Hippocampal formation (tissue), 2 donors: ENCODE results near the gene SPECC1.
A peak's percentile ranks its signal among the peaks of the same experiment; 100 is the strongest.
"Not testable (repeated sequence)": the region's sequence is repeated elsewhere in the genome, so short reads cannot be mapped to it uniquely, and the experiment has no call there.

Experiments
- DNase-seq, 2 donors: peaks; one replicate each; lab custom pipeline; 2025; lab: John Stamatoyannopoulos, UW

SPECC1 gene

DNA sequence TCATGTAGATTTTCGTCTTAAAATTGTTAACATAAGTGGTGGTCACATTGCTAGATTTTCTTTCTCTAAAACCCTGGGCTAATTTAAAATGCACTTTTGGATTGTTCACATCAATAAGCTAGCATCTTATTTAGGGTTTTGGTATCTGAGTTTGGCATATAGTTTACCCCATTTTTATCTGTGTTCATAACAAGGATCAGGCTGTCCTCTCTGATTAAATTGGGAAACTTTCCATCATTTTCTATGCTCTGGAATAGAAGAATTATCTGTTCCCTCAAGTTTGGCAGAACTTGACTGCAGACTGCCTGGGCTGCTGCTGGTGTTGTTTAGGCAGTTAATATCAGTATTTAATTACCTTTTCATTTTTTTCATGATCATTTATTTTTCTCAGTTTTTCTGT lies 1.8 kb downstream of the SPECC1 start:
- DNase-seq, result peak in 1 of 2 donors; percentile 39

DNA sequence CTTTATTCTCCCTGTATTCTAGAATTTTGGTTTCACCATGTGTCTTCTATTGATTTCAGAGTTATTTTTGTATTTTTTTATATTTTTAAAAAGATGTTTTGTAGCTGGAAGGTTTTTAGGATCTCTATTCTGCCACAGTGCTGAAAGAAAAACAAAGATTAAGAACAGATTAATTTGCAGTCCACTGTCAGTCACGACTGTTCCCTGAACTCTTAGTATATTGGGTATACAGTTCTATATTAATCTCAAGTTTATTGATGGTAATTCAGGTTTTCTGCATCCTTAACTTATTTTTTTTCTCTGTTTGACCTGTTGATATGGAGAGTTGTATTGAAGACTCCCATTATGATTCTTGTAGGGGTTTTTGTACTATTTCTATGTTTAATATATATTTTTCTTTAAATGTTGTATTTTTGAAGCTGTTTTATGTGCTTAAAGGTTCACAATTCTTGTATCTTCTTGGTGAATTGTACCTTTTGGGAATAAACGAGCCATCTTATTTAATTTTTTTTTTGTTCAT lies 2.9 kb downstream of the SPECC1 start:
- no peak for DNase-seq

DNA sequence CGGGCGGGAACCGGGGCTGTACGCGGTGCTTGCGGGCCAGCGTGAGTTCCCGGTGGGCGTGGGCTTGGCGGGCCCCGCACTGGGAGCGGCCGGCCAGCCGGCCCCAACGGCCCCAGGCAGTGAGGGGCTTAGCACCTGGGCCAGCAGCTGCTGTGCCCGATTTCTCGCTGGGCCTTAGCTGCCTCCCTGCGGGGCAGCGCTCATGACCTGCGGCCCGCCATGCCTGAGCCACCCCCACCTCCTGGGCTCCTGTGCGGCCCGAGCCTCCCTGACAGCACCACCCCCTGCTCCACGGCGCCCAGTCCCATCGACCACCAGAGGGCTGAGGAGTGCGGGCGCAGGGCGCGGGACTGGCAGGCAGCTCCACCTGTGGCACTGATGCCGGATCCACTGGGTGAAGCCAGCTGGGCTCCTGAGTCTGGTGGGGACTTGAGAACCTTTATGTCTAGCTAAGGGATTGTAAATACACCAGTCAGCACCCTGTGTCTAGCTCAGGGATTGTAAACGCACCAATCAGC lies 7.4 kb downstream of the SPECC1 start:
- not testable (repeated sequence) for DNase-seq

DNA sequence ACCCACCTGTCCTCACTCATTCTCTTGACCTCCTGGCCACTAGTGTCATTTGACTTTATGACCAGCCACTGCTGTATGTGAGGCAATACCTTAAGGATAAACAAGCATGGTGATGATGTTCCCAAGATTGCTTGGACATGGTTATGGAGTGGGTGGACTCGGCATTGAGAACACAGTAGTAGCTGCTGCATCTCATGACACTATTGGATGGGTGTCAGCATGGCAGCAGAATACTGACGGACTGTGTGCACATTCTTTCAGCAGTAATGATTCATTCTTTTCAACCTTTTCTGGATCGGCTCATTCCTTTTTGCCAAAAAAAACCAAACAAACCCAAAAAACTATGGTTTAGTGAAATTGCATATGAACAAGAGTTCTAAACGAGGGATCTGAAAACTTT lies 13.5 kb downstream of the SPECC1 start:
- DNase-seq, result no peak

DNA sequence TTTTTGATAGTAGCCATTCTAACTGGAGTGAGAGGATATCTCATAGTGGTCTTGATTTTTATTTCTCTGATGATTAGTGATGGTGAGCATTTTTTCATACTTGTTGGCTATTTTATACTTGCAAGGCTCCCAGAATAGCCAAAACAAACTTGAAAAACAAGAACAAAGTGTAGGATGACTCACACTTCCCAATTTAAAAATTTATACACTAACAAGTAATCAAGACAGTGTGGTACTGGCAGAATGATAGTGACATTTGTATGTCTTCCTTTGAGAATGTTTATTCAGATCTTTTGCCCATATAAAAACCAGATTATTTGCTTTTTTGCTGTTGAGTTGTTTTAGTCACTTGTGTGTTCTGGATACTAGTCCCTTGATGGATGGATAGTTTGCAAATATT lies 17.8 kb downstream of the SPECC1 start:
- no peak for DNase-seq

DNA sequence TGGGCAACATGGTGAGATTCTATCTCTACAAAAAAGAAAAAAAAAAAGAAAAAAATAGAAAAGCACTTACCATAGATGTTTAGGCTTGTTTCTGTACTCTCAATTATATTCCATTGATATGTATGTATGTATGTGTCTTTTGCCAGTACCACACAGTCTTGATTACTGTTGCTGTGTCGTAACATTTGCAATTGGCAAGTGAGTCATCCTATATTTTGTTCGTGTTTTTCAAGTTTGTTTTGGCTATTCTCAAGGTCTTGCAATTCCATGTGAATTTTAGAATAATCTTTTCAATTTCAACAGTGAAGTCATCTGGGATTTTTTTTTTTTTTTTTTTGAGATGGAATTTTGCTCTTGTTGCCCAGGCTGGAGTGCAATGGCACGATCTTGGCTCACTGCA lies 19.3 kb downstream of the SPECC1 start:
- no peak for DNase-seq

DNA sequence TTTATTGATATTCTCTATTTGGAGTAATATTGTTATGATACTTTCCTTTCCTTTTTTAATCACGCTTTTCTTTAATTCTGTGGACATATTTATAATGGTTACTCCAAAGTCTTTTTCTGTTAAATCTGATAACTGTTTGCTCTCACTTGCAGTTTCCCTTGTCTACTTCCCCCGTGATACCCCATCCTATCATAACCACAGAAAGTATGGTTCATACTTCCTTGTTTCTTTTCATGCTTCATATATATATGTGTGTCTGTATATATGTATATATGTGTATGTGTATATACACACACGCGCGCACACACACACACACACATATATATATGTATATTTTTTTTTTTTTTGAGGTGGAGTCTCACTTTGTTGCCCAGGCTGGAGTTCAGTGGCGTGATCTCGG lies 23.5 kb downstream of the SPECC1 start:
- no peak for DNase-seq

DNA sequence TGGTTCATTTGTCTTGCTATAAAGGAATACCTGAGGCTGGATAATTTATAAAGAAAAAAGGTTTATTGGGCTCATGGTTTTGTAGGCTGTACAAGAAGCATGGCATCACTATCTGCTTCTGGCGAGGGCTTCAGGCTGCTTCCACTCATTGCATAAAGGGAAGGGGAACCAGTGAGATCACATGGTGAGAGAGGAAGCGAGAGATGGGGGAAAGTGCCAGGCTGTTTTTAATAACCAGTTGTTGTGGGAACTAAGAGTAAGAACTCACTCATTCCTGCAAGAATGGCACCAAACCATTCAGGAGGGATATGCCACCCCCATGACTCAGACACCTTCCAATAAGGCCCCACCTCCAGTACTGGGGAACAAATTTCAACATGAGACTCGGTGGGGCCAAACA lies 24.3 kb downstream of the SPECC1 start:
- DNase-seq, result no peak

DNA sequence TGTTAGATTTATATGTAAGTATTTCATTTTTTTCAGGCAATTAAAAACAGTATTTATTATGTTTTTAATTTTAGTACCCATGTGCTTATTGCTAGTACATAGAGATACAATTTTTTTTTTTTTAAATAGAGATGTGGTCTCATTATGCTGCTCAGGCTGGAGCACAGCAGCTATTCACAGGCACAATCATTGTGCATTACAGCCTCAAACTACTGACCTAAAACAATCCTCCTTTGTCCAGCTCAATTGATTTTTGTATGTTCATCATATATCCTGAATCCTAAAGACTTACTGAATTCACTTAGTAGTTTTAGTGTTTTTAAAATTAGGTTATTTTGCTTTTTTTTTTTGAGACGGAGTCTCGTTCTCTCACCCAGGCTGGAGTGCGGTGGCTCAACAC lies 26.3 kb downstream of the SPECC1 start:
- no peak for DNase-seq

DNA sequence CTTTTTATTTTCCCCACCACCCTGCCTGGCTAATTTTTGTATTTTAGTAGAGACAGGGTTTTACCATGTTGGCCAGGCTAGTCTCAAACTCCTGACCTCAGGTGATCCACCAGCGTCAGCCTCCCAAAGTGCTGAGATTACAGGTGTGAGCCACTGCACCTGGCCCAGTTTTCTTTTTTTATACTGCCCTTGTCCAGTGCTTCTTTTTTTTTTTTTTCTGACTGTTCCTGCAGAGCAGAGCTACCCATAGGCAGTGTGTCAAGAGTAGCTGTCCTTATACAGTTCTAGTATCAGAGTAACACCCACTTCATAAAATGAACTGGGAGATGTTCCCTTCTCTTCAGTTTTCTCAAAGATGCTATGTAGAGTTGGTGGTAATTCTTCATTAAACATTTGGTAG lies 28.1 kb downstream of the SPECC1 start:
- DNase-seq, result not testable (repeated sequence)

DNA sequence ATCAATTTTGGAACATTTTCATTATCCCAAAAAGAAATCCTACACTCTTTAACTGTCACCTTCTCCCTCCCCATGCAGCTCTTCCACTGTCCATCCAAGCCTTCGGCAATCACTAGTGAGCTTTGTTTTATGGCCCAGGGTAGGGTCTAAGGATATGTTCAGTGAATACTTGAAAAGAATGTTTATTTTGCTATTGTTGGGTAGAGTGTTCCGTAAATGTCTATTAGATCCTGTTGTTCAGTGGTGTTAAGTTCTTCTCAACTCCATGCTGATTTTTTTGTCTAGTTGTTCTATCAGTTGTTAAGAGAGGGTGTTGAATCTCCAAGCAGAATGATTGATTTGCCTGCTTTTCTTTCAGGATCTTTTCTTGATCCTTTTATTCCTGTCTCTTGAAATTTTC lies 29.9 kb downstream of the SPECC1 start:
- no peak for DNase-seq

DNA sequence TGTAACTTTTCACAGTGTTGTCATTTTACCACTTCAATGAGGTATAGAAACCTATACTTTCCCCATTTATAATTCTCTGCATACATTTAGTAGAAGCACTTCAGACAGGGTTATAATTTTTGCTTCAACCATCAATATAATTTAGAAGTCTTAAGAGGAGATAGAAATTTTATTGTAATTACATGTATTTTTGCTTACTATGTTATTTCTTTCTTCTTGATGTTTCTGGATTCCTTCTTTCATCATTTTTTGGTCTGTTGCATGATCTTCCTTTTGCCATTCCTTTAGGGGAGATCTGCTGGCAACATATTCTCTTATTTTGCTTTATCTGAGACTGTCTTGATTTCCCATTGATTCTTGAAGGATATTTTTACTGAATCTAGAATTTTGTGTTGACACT lies 31.1 kb downstream of the SPECC1 start:
- no peak for DNase-seq

DNA sequence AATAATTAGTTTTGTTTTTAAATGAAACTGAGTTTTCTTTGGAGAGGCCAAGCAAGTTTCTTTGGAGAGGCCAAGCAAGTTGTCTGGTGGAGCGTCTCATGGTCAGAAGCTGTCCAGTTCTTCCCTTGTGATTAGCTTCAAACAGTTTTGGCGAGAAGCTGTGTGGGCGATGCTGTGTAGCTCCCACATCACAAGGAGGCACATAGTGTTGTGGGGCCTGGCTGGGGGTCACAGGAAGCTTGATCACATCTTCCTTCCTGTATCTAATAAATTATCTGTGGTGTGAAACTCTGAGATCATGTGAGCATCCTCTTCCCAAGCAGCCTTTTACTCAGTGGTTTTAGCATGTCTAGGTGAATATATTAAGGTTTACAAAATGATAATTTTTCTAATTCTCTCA lies 33.9 kb downstream of the SPECC1 start:
- DNase-seq, result no peak

DNA sequence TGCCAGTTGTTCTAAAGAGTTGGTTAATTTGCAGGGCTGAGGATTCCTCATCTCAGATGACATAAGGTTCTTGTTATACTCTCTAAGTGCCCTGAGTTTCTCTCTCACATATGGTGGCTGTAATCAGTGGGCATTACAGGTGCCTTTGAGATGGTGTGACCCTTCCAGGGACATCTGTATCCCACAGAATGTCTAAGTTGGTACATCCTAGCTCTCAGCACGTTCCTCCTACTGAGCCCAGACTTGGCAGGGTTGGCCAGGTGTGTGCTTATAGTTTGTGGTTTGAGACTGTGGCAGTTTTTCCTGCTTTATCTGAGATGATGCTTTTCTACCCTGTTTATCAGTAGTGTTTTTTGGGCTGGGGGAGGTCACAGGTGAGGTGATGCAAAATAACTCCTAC lies 36.3 kb downstream of the SPECC1 start:
- no peak for DNase-seq

DNA sequence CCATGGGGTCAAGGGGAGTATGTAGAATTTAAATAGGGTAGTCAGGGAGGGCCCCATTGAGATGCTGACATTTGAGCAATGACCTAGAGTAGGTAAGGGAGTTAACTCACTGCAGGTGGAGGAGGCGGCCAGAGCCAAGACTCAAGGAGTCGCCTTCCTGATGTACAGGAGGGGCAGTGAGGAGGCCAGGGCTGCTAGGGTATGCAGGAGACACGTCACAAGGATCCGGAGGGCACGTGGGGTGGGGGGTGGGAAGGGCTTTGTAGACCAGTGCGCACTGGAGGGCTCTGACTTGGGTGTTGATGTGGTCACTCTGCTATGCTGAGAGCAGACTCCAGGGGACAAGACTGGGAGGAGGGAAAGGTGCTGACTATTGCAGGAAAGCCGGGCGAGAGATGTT lies 37.5 kb downstream of the SPECC1 start:
- DNase-seq, result no peak

DNA sequence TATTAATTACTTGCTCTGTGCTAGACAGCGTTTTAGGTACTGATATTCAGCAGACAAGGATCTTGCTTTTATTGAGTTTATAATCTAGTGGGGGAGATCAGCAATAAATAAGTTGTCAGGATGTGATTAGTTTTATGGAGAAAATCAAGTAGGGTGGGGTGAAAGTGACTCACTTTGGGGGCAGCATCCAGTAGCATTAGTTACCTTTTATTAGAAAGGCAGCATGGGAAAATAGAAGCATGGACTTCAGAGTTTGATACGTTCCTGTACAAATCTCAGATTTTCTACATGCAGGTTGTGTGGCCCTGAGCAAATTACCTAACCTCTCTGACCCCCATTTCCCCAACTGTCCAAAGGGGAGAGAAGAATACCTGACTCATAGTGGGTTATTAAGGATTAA lies 42.5 kb downstream of the SPECC1 start:
- no peak for DNase-seq

DNA sequence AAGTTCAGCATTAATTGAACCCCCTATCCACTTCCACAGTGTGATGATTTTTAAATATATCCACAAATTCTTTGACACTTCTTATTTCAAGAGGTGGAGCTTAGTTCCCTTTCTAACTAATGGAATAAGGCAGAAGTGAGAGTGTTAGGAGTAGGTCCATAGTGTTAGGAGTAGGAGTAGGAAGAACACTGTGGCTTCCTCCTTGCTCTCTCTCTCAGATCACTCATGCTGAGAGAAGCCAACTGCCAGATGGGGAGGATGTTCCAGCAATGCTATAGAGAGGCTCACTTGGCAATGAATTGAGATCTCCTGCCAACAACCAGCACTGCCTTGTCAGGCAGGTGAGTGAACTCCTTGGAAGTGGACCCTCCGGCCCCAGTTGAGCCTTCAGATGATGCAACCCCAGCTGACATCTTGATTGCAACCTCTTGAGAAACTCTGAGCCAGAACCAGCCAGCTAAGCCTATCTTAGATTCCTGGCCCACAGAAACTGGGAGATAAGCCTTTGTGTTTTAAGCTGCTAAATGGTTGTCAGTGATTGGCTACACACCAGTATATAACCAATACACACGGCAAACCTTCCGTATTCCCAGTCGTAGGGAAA lies 44.3 kb downstream of the SPECC1 start:
- peak in 1 of 2 donors; percentile 4 for DNase-seq

DNA sequence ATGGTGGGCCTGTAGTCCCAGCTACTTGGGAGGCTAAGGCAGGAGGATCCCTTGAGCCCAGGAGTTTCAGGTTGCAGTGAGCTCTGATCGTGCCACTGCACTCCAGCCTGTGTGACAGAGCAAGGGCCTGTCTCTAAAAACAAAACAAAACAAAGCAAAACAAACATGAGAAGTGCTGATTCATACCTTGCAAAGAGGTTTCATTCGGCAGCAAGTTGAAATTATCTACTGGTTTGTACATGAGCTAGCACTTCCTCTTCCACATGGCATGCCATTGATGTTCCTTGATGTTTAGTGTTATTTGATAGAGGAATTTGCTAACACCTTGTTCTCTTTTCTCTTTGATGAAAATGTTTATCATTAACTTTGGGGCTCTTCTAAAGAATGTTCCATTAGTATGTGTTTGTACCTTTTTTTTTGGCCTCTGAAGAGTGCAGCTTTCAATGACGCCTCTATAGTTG lies 50.6 kb downstream of the SPECC1 start:
- DNase-seq, result no peak

DNA sequence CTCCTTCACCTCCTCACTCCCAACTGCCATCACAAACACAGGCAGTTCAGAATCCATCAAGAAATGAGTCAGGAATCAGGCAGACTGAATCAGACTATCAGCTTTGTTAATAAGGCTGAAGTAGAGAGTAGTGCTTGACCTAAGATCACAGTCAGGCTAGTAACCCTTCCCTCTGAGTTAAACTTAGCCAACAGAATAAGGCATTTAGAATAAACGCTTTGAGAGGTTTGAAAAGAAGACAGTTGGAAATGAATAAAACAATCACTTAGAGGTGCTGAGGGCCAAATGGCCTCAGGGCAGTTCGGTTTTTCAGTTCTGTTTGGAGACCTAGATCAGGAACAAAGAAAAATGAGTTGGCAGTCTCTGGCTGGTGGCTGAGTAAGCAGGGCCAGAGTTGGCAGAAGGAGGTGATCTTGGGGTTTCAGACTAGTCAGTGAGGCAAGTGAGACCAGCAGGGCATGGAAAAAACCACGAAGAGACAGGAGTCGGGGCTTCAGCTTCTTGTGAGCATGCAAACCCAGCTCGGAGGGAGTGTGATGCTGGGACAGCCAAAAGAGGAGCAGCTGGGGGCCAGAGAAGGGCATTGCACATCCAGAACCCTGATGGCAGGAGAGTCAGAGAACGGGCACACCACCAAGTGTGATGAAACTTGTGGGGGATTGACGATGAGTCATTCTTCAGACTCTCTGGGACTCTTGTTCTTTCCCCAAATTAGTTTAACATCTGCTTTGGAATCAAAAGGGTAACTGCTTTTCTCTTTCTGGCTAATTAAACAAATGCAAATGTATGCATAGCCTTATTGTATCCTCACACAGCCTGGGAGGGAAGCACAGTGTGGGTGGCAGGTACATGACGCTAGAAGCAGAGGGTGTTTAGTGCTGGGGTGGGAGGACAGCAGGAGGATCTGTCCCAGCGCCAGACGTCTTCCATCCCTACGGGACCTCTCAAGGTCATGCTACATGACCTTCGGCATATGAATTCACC lies 54.8 kb downstream of the SPECC1 start:
- DNase-seq, result peak; percentile 56 to 79

DNA sequence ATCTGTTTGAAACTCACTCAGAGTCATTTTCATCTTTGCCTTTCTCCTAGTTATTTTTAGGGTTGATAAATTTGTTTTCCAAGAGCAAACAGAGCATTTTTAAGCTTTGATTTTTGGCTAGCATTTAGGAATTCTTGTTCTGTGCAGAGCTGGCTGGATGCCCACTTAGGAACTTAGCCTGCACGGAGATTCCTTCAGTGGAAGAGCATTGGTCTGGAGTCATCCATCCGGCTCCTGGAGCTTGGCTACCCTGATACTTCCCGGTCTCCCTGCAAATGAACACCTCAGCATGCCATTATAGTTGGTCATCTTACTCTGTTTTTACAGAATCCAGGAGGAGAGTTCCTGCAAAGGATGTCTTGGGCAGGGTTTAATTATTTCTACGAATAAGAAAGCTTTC lies 57.1 kb downstream of the SPECC1 start:
- DNase-seq, result peak in 1 of 2 donors; percentile 32

DNA sequence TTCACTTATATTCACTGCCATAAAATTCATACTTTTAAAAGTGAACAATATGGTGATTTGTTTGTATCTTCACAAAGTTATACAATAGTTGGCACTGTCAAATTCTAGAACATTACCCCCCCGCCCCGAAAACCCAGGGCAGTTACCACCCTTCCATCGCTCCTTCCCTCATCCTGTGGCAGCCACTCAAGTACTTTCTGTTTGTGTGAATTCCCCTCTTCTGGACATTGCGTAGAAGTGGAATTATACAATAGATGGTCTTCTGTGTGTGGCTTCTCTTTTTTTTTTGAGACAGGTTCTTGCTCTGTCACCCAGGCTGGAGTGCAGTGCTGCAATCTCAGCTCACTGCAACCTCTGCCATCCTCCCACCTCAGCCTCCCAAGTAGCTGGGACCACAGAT lies 58.6 kb downstream of the SPECC1 start:
- DNase-seq, result no peak

DNA sequence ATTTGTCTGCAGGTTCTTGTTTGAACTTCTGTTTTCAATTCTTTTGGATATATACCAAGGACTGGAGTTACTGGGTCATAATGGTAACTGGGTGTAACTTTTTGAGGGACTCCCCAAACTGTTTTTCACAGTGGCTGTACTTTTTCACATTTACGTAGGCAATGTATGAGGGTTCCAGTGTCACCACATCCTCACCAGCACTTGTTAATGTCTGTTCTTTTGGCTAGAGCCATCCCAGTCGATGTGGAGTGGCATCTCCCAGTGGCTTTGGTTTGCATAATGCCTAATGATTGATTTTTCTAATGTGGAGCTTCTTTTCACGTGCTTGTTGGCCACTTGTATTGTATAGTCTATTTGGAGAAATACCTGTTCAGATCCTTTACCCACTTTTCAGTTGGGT lies 59.3 kb downstream of the SPECC1 start:
- DNase-seq, result no peak
